H9 (cell line): Measurements from ENCODE around the gene ALG9. TPM values are rescaled to one million over a fixed set of nuclear protein-coding genes. Genes with fewer than 3 reads are reported as not detected.

Source experiments
- DNase-seq: peaks from one replicate; pipeline ENCODE4 v3.0.0-alpha.2; 2017
- H2AFZ ChIP-seq: one replicate; pipeline ENCODE4 v1.6.1; 2013; ENCODE audit warnings: mild to moderate bottlenecking, low read length, control low read depth, moderate library complexity
- H2AK5ac ChIP-seq: 2 replicates; pipeline ENCODE4 v1.6.1; 2013; ENCODE audit warnings: low read length, control low read depth, mixed read lengths; ENCODE audit not compliant: insufficient read length
- H2BK120ac ChIP-seq: one replicate; pipeline ENCODE4 v1.6.1; 2013; ENCODE audit warnings: low read depth, mild to moderate bottlenecking, low read length, control low read depth, inconsistent platforms; ENCODE audit not compliant: poor library complexity, severe bottlenecking
- H2BK12ac ChIP-seq: 2 replicates; pipeline ENCODE4 v1.6.1; 2013; ENCODE audit warnings: low read length, control low read depth, mixed read lengths, low read depth; ENCODE audit not compliant: insufficient read length
- H2BK15ac ChIP-seq: 2 replicates; pipeline ENCODE4 v1.6.1; 2013; ENCODE audit warnings: low read depth, low read length, control low read depth
- H2BK20ac ChIP-seq: one replicate; pipeline ENCODE4 v1.6.1; 2013; ENCODE audit warnings: low read depth, mild to moderate bottlenecking, low read length, control low read depth, inconsistent platforms; ENCODE audit not compliant: poor library complexity, severe bottlenecking
- H2BK5ac ChIP-seq: 2 replicates; pipeline ENCODE4 v1.6.1; 2013; ENCODE audit warnings: low read length, control low read depth, mixed read lengths; ENCODE audit not compliant: insufficient read length
- H3K14ac ChIP-seq: 2 replicates; pipeline ENCODE4 v1.6.1; 2013; ENCODE audit warnings: low read length, control low read depth; ENCODE audit not compliant: insufficient read depth
- H3K18ac ChIP-seq: 2 replicates; pipeline ENCODE4 v1.6.1; 2013; ENCODE audit warnings: low read depth, mild to moderate bottlenecking, mixed read lengths, low read length, control low read depth; ENCODE audit not compliant: insufficient read length
- H3K23ac ChIP-seq: 2 replicates; pipeline ENCODE4 v1.6.1; 2013; ENCODE audit warnings: low read length, control low read depth, mixed read lengths, low read depth; ENCODE audit not compliant: insufficient read length
- H3K23me2 ChIP-seq: 2 replicates; pipeline ENCODE4 v1.6.1; 2013; ENCODE audit warnings: low read depth, mild to moderate bottlenecking, mixed read lengths, low read length, control low read depth; ENCODE audit not compliant: insufficient read length, poor library complexity, severe bottlenecking
- H3K27ac ChIP-seq: 2 replicates; pipeline ENCODE4 v1.5.1; 2013; ENCODE audit warnings: low read length, control low read depth, mixed read lengths, low read depth; ENCODE audit not compliant: insufficient read length
- H3K27me3 ChIP-seq: 2 replicates; pipeline ENCODE4 v1.6.1; 2013; ENCODE audit warnings: low read length, control low read depth, inconsistent platforms; ENCODE audit not compliant: insufficient read depth
- H3K4ac ChIP-seq: 2 replicates; pipeline ENCODE4 v1.6.1; 2013; ENCODE audit warnings: low read depth, mild to moderate bottlenecking, control low read depth, inconsistent platforms, low read length, moderate library complexity
- H3K4me1 ChIP-seq: 2 replicates; pipeline ENCODE4 v1.6.1; 2013; ENCODE audit warnings: low read length, control low read depth, inconsistent platforms; ENCODE audit not compliant: insufficient read depth
- H3K4me2 ChIP-seq: 2 replicates; pipeline ENCODE4 v1.6.1; 2013; ENCODE audit warnings: low read length, control low read depth, mixed read lengths; ENCODE audit not compliant: insufficient read length, insufficient read depth
- H3K56ac ChIP-seq: 2 replicates; pipeline ENCODE4 v1.6.1; 2013; ENCODE audit warnings: low read depth, mild to moderate bottlenecking, mixed read lengths, low read length, control low read depth; ENCODE audit not compliant: insufficient read length
- H3K79me1 ChIP-seq: 2 replicates; pipeline ENCODE4 v1.6.1; 2013; ENCODE audit warnings: low read depth, mild to moderate bottlenecking, moderate library complexity, low read length, control low read depth, inconsistent platforms; ENCODE audit not compliant: insufficient read depth, poor library complexity, severe bottlenecking
- H3K79me2 ChIP-seq: 2 replicates; pipeline ENCODE4 v1.6.1; 2013; ENCODE audit warnings: low read length, control low read depth, inconsistent platforms; ENCODE audit not compliant: insufficient read depth
- H3K9ac ChIP-seq: 2 replicates; pipeline ENCODE4 v1.6.1; 2013; ENCODE audit warnings: low read length, control low read depth, mixed read lengths; ENCODE audit not compliant: insufficient read length; ENCODE audit errors: extremely low read depth
- H3K9me3 ChIP-seq: one replicate; pipeline ENCODE4 v1.6.1; 2013; ENCODE audit warnings: low read depth, low read length, inconsistent platforms; ENCODE audit not compliant: control insufficient read depth
- H3T11ph ChIP-seq: one replicate; pipeline ENCODE4 v1.6.1; 2013; ENCODE audit warnings: mild to moderate bottlenecking, low read length, control low read depth, inconsistent platforms
- H4K20me1 ChIP-seq: one replicate; pipeline ENCODE4 v1.6.1; 2013; ENCODE audit not compliant: control insufficient read depth, insufficient read length, insufficient read depth
- H4K5ac ChIP-seq: 2 replicates; pipeline ENCODE4 v1.6.1; 2013; ENCODE audit warnings: low read depth, mild to moderate bottlenecking, mixed read lengths, low read length, control low read depth; ENCODE audit not compliant: insufficient read length
- H4K8ac ChIP-seq: replicated peaks from 2 replicates; pipeline ENCODE4 v1.6.1; 2013; ENCODE audit warnings: low read length, control low read depth, mixed read lengths, low read depth; ENCODE audit not compliant: insufficient read length
- H4K91ac ChIP-seq: 2 replicates; pipeline ENCODE4 v1.6.1; 2013; ENCODE audit warnings: low read depth, mild to moderate bottlenecking, moderate library complexity, mixed read lengths, low read length, control low read depth; ENCODE audit not compliant: insufficient read length
- H3K27ac Mint-ChIP-seq, 3 experiments: 2 replicates in 2 of 3; 3 replicates in 1 of 3; pipeline ENCODE4 v1.8.0; 2020 to 2021; ENCODE audit warnings: mixed read lengths in 3 of 3, mild to moderate bottlenecking in 1 of 3, moderate library complexity in 1 of 3
- H3K27me3 Mint-ChIP-seq: 2 replicates; pipeline ENCODE4 v1.8.0; 2021; ENCODE audit warnings: low read depth, mild to moderate bottlenecking, moderate library complexity, mixed read lengths
- H3K36me3 Mint-ChIP-seq, 3 experiments: 2 replicates in 2 of 3; 3 replicates in 1 of 3; pipeline ENCODE4 v1.8.0; 2020 to 2021; ENCODE audit warnings: low read depth in 3 of 3, mixed read lengths in 3 of 3; ENCODE audit not compliant: insufficient read depth in 1 of 3
- H3K4me1 Mint-ChIP-seq, 2 experiments: 2 replicates each; pipeline ENCODE4 v1.8.0; 2020; ENCODE audit warnings: mixed read lengths in 2 of 2
- H3K4me3 Mint-ChIP-seq, 2 experiments: 2 replicates in 1 of 2; 3 replicates in 1 of 2; pipeline ENCODE4 v1.8.0; 2020 to 2021; ENCODE audit warnings: mild to moderate bottlenecking in 2 of 2, mixed read lengths in 2 of 2, moderate library complexity in 1 of 2
- H3K9me3 Mint-ChIP-seq, 2 experiments: 2 replicates in 1 of 2; 3 replicates in 1 of 2; pipeline ENCODE4 v1.8.0; 2020; ENCODE audit warnings: mild to moderate bottlenecking in 2 of 2, mixed read lengths in 2 of 2, moderate library complexity in 1 of 2
- CTCF ChIP-seq: fragments of 200-600 bp; sonication (generic); conservative IDR thresholded peaks from 3 replicates; pipeline ENCODE4 v1.8.0; 2021; ENCODE audit warnings: antibody characterized with exemption, mild to moderate bottlenecking
- WGBS: extraction: QIAGEN DNeasy Blood & Tissue Kit; methylation state at CpG from one replicate; pipeline ENCODE4 v1.1.7; 2013; ENCODE audit warnings: missing lambda C conversion rate, low lambda C conversion rate, mixed read lengths; ENCODE audit not compliant: insufficient read length; ENCODE audit errors: extremely low coverage; 5-methylcytosine and 5-hydroxymethylcytosine counted together
- total RNA-seq: library from RNA; stranded (reverse); gene quantifications from 2 replicates; pipeline ENCODE4 v1.2.1, GENCODE V29; 2021

The ALG9 gene
- total RNA-seq, 1 experiment from 2014 or later: 26.0 TPM

- Histone ChIP-seq H3K23ac (no peak overlapping the region), H2BK5ac (no peak overlapping the region)
Measured at GRCh38 chr11:111761036-111761435, 110.3 kb downstream of the ALG9 start.

More at GRCh38 chr11:111761036-111761435, 110.3 kb downstream of the ALG9 start:
- Histone ChIP-seq H2BK120ac (no peak overlapping the region), H4K5ac (no peak overlapping the region), H3K4me2 (no peak overlapping the region), H3K9ac (no peak overlapping the region), H3K79me2 (0 out of 2 replicates have a peak, but pooled peaks cover 5% of the 10 kb centered on the region), H3K27me3 (no peaks in the 10 kb centered on the region), H3K9me3 (no peaks in the 10 kb centered on the region), H3K23me2 (peaks cover 3% of the 10 kb centered on the region), H3T11ph (no peak overlapping the region), H2BK12ac (no peak overlapping the region), H2AFZ (no peak overlapping the region), H3K18ac (no peak overlapping the region), H3K14ac (no peak overlapping the region), H2BK15ac (no peak overlapping the region), H3K4ac (no peak overlapping the region), H3K56ac (no peak overlapping the region), H4K91ac (no peak overlapping the region), H3K27ac (no peak overlapping the region), H2AK5ac (no peak overlapping the region), H4K20me1 (no peaks in the 10 kb centered on the region), H4K8ac (no peak overlapping the region), H3K4me1 (no peaks in the 10 kb centered on the region), H2BK20ac (no peak overlapping the region), H3K79me1 (peaks cover 6% of the 10 kb centered on the region)
- TF ChIP-seq CTCF: no peak
- Mint-ChIP-seq H3K27ac (no peak overlapping the region), H3K36me3 (peaks cover 51 to 80% (median 79%) of the 10 kb centered on the region in 3 experiments), H3K4me3 (no peak overlapping the region), H3K4me1 (peaks cover 17 to 23% of the 10 kb centered on the region in 2 experiments), H3K27me3 (no peaks in the 10 kb centered on the region), H3K9me3 (no peaks in the 10 kb centered on the region)
- DNase-seq: no peak
- WGBS: no CpG with 5 or more reads among the region's 4 CpGs
